ENCODE data around the gene FAM53B. TPM values are rescaled to one million over a fixed set of nuclear protein-coding genes. Genes with fewer than 3 reads are reported as not detected.

The FAM53B gene
- total RNA-seq, 2 experiments from 2014 or later: 8.7 to 9.6 TPM

DNA sequence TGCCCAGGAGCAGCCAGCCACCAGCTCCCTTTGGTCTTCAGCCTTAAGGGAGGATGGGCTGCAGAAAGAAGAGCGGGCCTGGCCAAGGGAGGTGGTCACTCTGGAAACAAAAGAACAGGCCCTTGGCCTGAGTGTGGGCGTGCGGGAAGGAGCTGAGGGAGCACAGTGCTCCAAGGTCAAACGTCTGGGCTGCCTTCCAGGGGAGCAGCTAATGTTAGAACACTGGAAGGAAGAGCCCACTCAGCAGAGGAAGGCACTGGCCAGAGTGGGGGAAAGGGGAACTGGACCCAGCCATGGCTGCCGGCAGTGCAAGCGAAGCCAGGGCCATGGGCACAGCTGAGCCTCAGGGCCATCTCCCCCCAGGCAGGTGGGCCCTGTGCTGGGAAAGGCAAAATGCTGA lies 42.7 kb downstream of the FAM53B start:
- no peaks in the 10 kb centered on the region for H3K27me3 Mint-ChIP-seq
- peaks cover 26% of the 10 kb centered on the region for H3K36me3 Mint-ChIP-seq
- peaks cover 74% of the 10 kb centered on the region for H3K4me1 Mint-ChIP-seq
- no peak overlapping the region for H3K4me3 Mint-ChIP-seq
- peak overlapping the region; percentile 74 for H3K27ac Mint-ChIP-seq
- no peaks in the 10 kb centered on the region for H3K9me3 Mint-ChIP-seq
- no peak for DNase-seq

- no peaks in the 10 kb centered on the region for H3K27me3 Mint-ChIP-seq
- H3K36me3 Mint-ChIP-seq: peaks cover 23% of the 10 kb centered on the region
- DNase-seq: no peak
- H3K4me1 Mint-ChIP-seq: peaks cover 76% of the 10 kb centered on the region
- H3K4me3 Mint-ChIP-seq: no peak overlapping the region
- H3K27ac Mint-ChIP-seq: peak overlapping the region; percentile 74
- no peaks in the 10 kb centered on the region for H3K9me3 Mint-ChIP-seq
Measured at GRCh38 chr10:124701038-124701365, 43.2 kb downstream of the FAM53B start.

DNA sequence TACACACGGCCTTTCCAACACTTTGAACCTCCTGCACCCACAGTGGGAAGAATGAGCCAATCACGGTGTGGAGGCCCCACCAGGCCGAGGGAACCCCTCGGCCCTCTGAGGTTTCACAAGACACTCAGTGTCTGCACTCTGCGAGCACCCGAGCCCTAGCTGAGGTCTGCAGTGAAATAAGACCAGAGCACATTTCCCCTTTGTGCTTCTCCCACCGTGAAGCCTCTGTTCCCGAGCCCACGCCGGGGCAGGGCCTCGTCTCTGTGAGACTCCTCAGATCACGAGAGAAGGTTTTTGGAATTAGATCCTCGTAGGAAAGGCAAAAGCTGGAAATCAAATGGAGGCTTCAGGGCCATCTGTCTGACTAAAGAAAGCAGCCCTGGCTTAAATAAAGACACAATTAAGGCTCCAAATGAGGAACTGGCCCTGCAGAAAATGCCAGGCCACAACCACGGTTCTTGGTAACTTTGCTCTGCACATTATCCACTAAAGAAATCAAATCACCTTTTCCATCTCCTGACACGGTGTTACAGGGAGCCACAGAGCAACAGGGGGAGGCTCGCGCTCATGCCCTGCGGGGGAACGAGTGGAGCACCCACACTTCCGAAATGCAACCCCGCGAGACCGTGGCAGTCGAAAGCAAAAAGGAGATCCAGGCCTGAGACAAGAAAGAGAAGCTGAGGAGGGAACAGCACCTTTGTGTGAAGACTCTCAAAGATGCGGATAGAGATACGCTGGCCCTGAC lies 43.7 kb downstream of the FAM53B start:
- Mint-ChIP-seq H3K9me3 (no peaks in the 10 kb centered on the region), H3K27me3 (no peaks in the 10 kb centered on the region), H3K4me3 (no peak overlapping the region), H3K4me1 (peaks cover 79% of the 10 kb centered on the region), H3K36me3 (peaks cover 23% of the 10 kb centered on the region), H3K27ac (peak overlapping the region; percentile 47)
- DNase-seq: no peak

DNA sequence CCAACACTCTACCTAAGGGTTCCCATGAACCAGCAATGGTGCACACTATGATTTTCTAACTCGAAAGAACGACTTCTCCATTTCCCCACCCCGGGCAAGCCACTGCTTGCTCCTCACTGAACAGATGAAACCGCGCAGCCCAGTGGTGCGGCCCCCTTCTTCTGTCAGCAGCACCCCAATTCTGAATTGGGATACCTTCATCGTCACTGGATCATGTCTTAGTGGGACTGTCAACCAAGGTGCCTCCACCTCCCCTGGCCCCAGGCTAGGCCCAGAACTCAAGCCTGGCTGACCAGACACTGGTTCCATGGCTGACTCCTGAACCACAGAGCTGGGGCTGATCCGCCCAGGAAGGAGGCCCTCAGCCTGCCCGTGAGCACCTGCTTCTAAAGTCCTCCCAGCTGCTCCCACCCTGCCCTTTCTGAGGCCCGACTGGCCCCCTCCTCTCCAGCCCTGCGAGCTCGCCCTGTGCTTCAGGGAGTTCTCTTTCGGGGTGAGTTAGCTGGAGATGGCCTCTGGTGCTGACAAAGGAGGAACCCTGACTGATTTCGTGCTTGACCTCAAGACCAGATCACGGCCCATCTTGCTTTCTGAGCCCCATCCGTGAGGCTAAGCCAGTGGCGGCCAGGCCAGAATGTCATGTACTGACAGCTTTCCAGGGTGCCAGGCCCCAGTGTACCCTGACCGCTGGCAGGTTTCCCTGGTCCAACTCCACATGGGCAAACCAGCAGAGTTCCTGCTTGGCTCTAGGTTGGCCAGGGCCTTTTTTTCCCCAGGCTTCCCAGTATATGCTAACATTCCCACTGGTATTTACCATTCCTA lies 44.5 kb downstream of the FAM53B start:
- Mint-ChIP-seq H3K4me1 (peaks cover 81% of the 10 kb centered on the region), H3K9me3 (no peaks in the 10 kb centered on the region), H3K27ac (peak overlapping the region; percentile 96), H3K36me3 (peaks cover 29% of the 10 kb centered on the region), H3K27me3 (no peaks in the 10 kb centered on the region), H3K4me3 (no peak overlapping the region)
- DNase-seq: no peak

DNA sequence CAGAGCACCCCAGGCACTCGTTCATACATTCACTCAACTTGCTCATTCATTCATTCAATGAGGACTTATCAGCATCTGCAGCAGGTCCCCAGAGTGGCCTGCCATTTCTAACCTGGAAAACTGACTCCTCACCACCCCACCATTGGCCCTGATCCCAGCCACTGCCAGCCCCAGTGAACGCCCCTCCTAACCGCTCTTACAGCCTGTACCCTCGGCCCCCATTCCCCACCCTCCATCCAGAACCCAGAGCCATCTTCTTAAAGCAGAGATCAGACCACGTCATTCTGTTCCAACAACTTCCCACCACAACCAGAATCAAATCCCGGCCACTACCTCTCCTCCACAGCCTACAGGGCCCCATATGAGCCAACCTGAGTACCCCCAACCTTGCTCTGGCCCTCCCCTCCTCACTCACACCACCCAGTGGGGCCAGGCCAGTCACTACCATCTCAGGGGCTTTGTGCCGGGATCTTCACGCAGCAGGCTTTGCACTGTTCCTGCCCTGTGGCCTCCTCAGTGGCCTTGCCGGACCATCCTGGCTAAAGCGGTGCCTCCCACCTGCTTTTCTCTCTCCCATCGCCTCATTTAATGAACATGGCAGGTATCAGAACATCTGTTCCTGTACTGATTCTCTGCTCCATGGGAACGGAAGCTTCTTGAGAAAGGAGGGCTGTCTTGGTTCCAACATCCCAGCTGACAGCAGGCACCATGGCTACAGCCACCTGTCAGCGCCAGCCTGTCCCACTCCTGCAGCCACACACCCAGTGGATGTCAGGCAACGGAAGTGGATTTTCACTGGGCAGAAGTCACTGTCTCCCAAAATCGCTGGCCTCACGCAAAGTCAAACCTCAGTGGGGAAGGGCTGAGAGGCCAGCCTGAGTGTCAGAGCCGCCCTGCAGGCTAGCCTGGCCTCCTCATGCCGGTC lies 45.4 kb downstream of the FAM53B start:
- H3K4me1 Mint-ChIP-seq: peaks cover 76% of the 10 kb centered on the region
- H3K36me3 Mint-ChIP-seq: peaks cover 29% of the 10 kb centered on the region
- H3K4me3 Mint-ChIP-seq: no peak overlapping the region
- no peaks in the 10 kb centered on the region for H3K9me3 Mint-ChIP-seq
- H3K27ac Mint-ChIP-seq: peak overlapping the region; percentile 96
- H3K27me3 Mint-ChIP-seq: no peaks in the 10 kb centered on the region
- DNase-seq: no peak

DNA sequence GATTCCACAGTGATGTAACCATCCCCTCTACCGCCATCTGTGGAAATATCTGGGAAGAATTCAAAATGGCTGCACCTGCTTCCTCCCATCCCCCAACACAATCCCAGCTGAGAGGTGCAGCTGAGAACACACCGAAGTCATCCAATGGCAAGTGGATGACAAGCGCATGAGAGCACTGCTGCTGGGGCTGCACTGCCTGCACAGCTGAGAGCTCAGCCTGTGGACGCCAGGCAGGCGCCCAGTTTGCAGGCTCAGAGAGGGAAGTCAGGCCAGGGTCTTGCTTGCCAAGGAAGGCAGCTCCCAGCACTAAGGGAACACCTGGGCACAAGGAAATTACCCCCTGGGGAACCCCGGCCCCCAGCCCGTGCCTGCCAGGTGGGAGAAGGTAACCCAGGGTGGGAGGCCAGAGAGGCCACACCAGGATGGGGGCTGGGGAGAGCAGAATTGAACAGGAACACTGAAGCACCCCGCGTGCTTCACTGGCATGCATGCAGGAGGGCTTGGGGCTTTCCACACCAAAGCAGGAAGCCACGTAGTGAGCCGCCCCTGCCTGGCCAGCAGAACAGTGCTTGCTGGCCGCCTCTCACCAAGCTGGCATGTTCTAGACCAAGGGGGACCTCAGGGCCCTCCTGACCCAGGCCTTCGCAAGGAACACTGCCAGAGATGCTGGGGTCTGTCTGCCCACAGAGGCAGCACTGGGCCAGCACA lies 46.2 kb downstream of the FAM53B start:
- peak; percentile 54 for DNase-seq
- H3K27ac Mint-ChIP-seq: peak overlapping the region; percentile 96
- no peaks in the 10 kb centered on the region for H3K27me3 Mint-ChIP-seq
- no peaks in the 10 kb centered on the region for H3K9me3 Mint-ChIP-seq
- H3K36me3 Mint-ChIP-seq: peaks cover 29% of the 10 kb centered on the region
- H3K4me1 Mint-ChIP-seq: peaks cover 75% of the 10 kb centered on the region
- H3K4me3 Mint-ChIP-seq: no peak overlapping the region

GRCh38 chr10:124697443-124697836 lies 46.7 kb downstream of the FAM53B start:
- no peak for DNase-seq
- H3K27ac Mint-ChIP-seq: peak overlapping the region; percentile 96
- H3K9me3 Mint-ChIP-seq: no peaks in the 10 kb centered on the region
- peaks cover 70% of the 10 kb centered on the region for H3K4me1 Mint-ChIP-seq
- peak overlapping the region; percentile 53 for H3K4me3 Mint-ChIP-seq
- H3K27me3 Mint-ChIP-seq: no peaks in the 10 kb centered on the region
- peaks cover 27% of the 10 kb centered on the region for H3K36me3 Mint-ChIP-seq

- peak overlapping the region; percentile 56 for H3K4me3 Mint-ChIP-seq
- H3K36me3 Mint-ChIP-seq: peaks cover 24% of the 10 kb centered on the region
- H3K27me3 Mint-ChIP-seq: no peaks in the 10 kb centered on the region
- no peaks in the 10 kb centered on the region for H3K9me3 Mint-ChIP-seq
- peak overlapping the region; percentile 96 for H3K27ac Mint-ChIP-seq
- H3K4me1 Mint-ChIP-seq: peaks cover 66% of the 10 kb centered on the region
- peak; percentile 37 for DNase-seq
Measured at GRCh38 chr10:124696446-124697392, 47.5 kb downstream of the FAM53B start.

DNA sequence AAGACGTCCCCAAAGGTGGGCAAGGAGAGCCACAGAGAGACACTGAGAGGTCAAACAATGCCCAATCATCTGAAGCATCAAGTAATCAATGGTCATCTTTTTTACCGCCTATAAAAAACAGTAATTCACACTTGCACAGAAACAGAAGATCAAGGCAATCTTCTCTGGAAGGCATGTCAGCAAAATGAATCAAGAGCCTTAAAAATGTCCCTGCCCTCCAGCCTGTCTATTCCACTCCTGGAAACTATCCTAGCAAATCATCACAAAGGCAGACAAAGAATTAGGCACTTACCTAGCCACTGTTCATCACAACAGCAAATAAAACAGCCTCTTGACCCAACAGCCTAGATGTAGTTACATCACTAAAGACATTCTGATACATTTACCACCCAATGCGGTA lies 48.9 kb downstream of the FAM53B start:
- DNase-seq: no peak
- Mint-ChIP-seq H3K27me3 (no peaks in the 10 kb centered on the region), H3K4me3 (no peak overlapping the region), H3K4me1 (peaks cover 64% of the 10 kb centered on the region), H3K9me3 (no peaks in the 10 kb centered on the region), H3K36me3 (peaks cover 24% of the 10 kb centered on the region), H3K27ac (peak overlapping the region; percentile 11)

DNA sequence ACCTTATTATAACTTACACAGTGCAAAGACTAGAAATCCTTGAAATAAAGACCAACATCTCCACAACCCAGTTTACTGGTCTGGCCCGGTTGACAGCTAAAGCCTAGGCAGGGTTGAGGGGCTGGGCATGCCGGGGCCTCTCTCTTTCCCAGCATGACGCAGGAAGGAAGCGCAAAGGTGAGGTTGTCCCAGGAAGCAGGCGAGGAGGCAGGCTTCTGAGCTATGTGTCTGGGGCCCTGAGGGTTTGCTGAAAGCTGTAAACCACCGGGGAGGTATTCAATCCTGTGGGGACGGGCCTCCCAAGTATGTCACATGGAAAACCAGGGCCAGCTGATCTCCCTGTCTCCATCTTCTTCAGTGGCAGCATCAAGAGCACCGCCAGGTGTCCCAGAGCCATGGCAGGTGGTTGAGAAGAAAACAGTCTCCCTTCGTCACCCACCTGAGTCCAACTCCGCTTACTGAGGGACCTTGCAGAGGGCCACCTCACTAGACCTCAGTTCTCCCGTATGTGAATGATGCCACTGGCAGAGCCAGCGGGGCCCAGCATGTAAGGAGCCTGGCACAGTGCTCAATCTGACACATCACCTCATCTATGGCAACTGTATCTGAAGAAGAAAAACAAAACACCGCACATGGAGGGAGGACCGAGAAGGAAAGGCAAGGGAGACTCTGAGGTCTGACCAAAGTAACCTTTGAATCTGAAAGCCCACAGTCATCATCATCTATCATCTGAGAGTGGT lies 49.5 kb downstream of the FAM53B start:
- H3K36me3 Mint-ChIP-seq: peaks cover 24% of the 10 kb centered on the region
- H3K4me3 Mint-ChIP-seq: no peak overlapping the region
- no peaks in the 10 kb centered on the region for H3K9me3 Mint-ChIP-seq
- peak overlapping the region; percentile 11 for H3K27ac Mint-ChIP-seq
- DNase-seq: no peak
- no peaks in the 10 kb centered on the region for H3K27me3 Mint-ChIP-seq
- peaks cover 68% of the 10 kb centered on the region for H3K4me1 Mint-ChIP-seq

GRCh38 chr10:124693801-124694416 lies 50.3 kb downstream of the FAM53B start:
- peak overlapping the region; percentile 65 for H3K27ac Mint-ChIP-seq
- H3K4me3 Mint-ChIP-seq: no peak overlapping the region
- H3K9me3 Mint-ChIP-seq: no peaks in the 10 kb centered on the region
- H3K4me1 Mint-ChIP-seq: peaks cover 72% of the 10 kb centered on the region
- H3K27me3 Mint-ChIP-seq: no peaks in the 10 kb centered on the region
- H3K36me3 Mint-ChIP-seq: peaks cover 26% of the 10 kb centered on the region
- no peak for DNase-seq

- no peaks in the 10 kb centered on the region for H3K9me3 Mint-ChIP-seq
- H3K36me3 Mint-ChIP-seq: peaks cover 23% of the 10 kb centered on the region
- H3K4me1 Mint-ChIP-seq: peaks cover 72% of the 10 kb centered on the region
- no peak for DNase-seq
- H3K4me3 Mint-ChIP-seq: no peak overlapping the region
- H3K27ac Mint-ChIP-seq: peak overlapping the region; percentile 65
- H3K27me3 Mint-ChIP-seq: no peaks in the 10 kb centered on the region
Measured at GRCh38 chr10:124693396-124693795, 50.8 kb downstream of the FAM53B start.

DNA sequence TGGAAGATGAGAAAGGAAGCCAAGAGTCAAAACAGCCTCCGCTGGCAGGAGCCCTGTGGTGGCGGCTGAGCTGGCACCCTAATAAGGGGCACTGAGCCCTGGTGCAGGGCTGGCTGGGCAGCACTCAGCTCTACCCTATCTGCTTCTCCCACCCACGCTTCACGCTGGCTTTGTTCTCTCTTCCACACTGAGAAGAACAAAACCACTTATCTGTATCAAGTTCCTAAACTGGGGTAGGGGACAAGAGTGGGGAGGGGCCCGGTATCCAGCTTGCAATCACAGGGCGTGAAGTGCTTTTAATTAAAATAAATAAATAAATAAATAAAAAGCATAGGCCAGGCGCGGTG lies 52.1 kb downstream of the FAM53B start:
- H3K27ac Mint-ChIP-seq: no peak overlapping the region
- H3K4me3 Mint-ChIP-seq: no peak overlapping the region
- no peak for DNase-seq
- H3K27me3 Mint-ChIP-seq: no peaks in the 10 kb centered on the region
- H3K9me3 Mint-ChIP-seq: no peaks in the 10 kb centered on the region
- peaks cover 20% of the 10 kb centered on the region for H3K36me3 Mint-ChIP-seq
- H3K4me1 Mint-ChIP-seq: peaks cover 66% of the 10 kb centered on the region

Data from activated naive CD8-positive, alpha-beta T cell treated with anti-CD3 and anti-CD28 coated beads for 36 hours (primary cell).